Fibroblast of peridontal ligament (primary cell): Measurements from ENCODE around the gene SLAMF9.

Experiments
- DNase-seq: peaks from one replicate; pipeline ENCODE4 v3.0.0-alpha.2; 2010; ENCODE audit errors: extremely low read depth

Gene SLAMF9

DNA sequence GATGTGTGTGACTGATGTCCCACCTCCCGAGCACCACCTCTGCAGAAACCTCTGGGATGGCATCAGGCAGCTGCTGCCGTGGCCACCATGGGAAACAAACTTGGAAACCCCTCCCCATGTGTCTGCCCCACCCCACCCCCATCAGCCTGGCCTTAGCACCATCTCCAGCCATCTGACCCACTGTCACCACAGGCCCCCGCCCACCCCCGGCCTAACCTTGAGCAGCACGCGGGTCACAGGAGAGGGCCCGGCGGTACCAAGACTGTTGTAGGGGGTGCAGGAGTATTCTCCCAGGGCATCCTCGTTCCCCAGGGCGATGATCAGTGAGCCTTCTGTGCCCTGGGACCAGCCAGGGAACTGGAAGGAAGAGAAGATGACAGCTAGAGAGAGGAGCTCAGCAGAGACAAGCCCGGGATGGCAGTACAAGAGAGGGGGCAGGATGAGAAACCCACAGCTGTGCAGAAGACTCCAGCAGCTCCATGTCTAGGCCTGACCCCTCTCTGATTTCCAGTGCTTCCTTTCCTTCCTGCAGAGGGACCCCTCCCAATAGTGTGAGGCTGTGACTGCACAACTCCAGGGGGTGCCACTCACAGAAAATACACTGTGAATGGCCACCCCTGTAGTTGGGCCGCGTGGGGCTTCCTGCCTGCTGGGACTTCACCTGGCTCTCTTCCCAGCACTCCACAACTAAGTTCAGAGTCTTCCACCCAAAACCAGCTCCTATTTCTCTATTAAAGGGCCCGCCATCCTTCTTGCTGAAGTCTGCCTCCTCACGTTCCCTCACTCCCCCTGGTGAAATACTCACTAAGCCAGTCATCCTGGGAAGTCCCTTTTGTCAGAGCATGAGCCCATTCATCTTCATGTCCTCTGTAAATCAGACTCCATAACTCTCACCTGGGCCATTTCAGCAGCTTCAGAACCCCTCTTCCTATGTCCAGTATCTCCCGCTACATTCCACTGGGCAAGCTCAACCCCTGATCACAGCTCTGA lies 21.4 kb downstream of the SLAMF9 start:
- peak; percentile 27 for DNase-seq

DNA sequence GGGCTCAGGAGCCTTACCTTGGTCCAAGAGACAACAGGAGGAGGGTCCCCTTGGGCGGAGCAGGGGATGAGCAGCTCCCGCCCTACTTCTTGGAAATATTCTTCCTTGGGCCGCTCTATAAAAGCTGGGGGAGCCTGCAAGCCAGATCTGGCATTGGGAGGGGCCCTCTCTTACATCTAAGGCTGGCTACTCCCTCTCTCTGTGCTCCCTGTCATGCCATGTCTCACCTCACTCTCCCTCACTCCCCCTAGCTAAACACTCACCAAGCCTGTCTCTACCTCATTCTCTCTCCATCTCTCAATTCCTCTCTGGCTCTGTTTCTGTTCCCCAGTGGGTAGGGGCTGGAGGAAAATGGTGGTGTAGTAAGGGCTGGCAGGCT lies 22.3 kb downstream of the SLAMF9 start:
- no peak for DNase-seq

DNA sequence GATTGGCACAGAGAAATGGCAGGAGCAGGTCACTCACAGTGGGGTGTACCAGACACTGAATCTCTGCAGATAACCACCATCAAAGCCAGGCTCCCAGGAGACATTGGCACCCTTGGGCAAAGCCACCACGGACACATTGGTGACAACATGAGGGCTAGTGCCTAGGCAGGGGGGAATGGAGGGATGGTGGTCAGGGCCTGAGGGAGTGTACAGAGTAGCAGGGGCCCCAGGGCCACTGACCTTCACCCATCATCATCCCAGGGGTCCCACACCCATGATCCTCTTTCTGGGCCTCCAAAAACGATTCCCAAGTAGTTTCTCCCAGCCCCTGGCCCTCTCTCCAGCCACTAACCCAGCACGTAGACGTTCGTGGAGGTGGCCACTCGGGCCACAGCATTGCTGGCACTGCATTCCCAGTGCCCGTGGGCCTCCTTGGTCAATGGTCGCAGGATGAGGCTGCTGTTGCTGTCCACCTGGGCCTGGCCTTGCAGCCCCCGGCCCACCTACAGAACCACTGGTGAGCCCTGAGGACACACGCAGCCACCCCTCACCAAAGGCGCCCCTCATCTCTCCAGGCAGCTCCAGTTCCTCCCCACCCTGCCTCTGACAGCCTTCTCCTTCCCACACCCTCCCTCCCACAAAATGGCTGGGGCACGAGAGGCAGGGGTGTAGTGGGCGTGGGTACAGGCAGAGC lies 22.8 kb downstream of the SLAMF9 start:
- no peak for DNase-seq

DNA sequence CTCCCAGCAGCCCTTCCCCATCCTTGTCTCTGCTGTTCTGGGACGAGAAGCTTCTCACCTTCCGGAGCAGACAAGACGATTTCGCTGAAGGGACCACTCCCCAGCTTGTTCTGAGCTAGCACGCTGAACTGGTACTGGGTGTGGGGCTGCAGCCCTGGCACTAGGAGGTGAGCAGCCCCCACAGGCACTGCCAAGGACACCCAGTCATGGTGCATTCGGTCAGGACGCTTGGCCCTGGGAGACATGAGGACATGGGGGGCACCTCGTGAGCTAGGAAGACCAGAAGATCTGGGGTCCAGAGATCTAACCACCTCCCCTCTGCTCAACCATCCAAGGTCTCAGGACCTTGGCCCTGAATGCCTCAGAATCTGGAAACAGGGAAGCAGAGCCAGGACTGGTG lies 23.4 kb downstream of the SLAMF9 start:
- DNase-seq, result no peak

DNA sequence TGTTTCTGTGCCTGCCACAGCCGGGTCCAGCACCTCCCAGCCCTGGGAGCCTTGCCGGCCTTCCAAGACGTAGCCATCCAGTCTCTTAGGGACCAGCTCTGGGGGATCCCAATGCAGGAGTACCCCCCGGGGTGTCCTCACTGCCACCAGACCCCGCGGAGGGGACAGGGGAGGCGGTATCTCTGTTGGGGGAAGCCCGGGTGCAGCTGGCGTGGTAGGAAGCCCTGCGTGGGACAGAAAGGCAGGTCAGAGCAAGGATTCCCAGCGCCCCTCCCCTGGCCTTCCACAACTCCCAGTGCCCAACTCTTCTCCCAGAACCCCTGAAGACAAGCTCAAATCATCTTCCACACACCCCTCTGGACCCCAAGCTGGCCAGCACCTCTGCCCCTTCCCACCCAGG lies 23.8 kb downstream of the SLAMF9 start:
- no peak for DNase-seq

DNA sequence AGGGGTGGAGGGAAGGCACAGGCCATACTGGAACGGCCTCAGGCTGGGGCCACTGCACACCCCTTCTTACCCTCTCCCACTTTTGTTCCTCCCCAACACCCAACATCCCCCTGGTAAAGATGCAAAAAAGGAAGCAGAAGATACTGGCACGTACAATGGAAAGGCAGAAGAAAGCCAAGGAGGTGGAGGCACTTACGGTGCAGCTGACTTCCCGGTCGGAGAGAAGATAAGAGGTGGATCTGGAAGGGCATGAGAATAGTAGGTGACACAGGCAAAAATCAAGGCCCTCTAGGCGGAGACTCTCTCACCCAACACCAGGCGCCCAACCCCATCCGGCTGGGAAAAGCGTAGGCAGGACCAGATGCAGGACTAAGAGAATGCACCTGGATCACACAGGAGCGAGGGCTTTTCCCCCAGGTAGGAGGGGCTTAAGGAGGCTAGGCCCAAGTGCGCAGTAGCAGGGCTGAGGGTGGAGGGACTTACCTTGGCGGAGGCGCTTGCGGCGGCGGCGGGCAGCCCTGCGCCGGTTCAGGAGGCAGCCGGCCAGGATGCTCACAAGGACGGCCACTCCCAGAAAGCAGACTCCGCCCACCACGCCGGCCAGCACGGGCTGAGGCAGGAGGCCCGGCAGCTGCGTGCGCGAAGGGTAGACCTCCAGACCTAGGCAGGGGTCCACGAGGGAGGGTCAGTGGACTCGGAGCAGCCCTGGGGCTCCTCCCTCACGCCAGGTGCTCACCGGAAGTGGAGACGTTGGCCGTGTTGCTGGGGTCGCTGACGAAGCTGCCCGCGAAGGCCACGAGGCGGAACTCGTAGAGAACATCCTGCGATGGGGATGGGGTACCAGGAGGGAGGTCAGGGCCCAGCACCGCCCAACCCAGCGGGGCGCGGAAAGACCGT lies 24.6 kb downstream of the SLAMF9 start:
- no peak for DNase-seq

DNA sequence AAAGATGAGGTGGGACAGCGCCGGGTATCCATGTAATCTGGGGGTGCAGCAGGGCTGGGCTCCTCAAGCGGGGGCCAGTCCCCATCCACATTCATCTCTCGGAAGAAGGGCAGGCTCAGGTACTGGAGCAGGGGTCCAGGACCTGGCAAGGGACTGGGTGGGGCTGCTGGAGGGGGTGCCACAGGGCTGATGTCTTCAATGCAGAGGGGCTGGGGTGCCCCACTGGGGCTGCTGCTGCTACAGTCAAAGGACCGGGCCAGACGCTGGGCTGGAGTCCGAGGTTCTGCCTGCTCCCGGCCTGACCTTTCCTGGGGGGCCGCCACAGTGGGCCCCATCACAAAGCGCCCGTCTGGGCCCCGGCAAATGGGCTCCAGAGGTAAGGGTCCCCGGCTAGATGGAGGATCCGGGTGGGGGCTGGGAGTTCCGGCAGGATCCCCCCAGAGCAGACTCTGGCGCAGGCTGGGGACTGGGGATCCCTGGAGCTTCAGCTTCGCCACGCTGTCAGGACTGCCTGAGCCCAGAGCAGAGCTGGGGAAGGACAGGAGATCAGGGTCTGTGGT lies 25.5 kb downstream of the SLAMF9 start:
- DNase-seq, result no peak

DNA sequence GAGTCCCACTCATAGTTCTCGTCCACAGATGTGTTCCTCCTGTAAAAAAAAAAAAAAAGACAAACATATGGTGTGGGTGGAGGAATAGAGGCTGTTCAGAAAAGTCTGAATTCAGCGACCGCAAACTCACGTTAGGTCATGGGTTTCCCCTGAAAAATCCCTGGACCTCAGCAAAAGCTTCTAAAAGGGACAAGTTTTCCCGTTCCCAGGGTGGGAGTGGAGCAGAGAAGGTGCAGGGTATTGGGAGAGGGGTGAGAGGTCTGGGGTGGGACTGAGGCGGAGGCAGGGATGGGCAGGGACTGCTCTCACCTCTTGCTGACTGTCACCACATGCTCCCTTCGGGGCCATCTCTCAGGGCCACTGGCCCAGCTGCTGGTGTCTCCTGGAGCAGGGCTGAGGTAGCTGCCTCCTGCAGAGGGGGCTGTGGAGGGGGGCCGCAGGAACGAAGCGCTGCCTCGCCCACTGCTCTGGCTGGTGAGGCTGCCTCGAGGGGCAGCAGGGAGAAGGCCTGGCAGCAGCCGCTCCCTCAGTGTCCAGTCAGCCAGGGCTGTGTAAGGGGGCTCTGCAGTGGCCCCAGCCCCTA lies 26.1 kb downstream of the SLAMF9 start:
- DNase-seq, result no peak

DNA sequence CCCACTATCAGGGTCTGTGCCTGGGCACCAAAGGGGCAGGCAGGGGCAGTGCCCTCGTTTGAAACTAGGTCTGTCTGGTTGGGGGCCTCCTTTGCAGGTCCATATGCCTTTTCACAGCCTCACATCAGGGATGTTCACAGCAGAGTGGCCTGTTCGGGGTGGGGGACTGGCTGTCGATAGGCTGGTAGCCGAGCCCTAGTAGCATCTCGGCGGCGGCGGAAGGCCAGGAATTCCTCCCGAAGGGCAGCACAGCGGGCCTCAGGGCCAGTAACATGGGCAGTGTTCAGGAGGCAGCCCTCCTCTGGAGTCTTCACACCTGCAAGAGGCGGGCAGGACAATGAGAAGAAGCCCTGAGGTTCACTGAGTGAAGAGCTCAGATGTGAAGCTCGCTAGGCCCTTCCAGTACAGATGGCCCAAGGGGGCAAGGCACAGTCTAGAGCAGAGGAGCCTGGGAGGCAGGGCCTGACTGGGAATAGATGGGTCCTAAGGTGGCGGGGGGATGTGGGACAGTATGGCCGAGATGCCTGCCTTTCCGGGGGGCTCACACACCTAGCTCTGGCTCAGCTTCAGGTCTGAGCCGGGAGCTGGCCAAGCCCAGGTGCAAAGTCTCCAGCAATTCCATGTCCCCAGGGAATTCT lies 26.7 kb downstream of the SLAMF9 start:
- DNase-seq, result no peak

DNA sequence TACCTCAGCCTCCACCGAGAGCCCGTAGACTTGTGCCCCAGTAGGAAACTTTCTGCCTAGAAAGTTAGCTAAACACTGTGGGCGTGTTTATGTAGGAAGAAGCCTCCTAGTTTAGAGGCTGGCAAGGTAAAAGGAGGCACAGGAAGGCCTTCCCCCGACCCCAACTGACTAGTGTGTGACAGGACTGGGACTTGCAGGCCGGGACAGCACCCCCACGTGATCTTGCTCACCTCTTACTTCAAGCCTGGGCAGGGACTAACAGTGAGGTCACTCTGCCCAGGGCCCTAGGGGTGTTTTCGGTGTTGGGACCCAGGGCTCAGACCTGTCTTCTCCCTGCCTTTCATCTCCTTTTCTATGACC lies 28.3 kb downstream of the SLAMF9 start:
- no peak for DNase-seq

DNA sequence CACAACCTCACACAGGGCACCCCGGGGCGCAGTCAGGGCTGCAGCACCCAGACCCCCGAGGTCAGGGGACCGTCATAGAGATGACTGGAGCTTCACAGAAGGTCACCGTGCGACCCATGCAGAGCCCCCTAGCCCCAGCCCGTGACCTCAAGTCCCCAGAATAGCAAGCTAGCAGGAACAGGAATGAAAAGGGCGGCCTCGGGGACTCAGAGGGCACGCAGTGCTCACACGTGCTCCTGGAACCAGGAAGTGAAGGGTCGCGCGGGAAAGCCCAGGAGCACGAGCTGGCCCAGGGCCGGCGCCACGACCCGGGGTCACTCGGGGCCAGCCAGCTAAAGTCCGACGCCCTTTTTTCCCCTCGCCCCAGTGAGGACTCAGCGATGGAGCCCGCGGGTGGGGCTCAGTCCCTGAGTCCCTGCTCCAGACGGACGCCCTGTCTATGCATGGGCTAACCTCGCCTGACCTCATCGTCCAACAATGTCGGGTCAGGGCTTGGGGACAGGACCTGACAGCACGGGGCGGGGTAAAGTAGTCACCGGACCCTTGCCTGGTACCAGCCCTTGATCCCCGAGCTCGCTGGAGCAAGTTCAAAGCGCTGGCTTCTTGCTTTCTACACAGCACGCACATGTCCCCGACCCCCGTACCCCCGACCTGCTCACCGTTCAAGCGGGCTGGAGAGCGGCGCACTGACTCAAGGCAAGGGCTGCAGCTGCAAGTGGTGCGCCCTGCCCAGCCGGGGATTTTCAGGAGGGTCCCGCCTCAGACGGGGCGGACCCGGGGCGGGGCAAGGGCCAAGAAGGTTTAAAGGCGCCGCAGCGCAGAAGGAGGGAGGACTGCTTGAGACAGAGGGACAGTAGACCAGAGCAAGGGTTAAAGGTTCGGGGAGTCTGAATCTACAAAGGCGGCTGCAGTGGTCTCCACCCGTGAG lies 29.0 kb downstream of the SLAMF9 start, which contains the start of gene TAGLN2:
TAGLN2 (minus strand) TSS at position 717 of the 928 bp plus-strand sequence. CDS start 4,998 bp downstream, outside the sequence.
- peak; percentile 86 for DNase-seq

DNA sequence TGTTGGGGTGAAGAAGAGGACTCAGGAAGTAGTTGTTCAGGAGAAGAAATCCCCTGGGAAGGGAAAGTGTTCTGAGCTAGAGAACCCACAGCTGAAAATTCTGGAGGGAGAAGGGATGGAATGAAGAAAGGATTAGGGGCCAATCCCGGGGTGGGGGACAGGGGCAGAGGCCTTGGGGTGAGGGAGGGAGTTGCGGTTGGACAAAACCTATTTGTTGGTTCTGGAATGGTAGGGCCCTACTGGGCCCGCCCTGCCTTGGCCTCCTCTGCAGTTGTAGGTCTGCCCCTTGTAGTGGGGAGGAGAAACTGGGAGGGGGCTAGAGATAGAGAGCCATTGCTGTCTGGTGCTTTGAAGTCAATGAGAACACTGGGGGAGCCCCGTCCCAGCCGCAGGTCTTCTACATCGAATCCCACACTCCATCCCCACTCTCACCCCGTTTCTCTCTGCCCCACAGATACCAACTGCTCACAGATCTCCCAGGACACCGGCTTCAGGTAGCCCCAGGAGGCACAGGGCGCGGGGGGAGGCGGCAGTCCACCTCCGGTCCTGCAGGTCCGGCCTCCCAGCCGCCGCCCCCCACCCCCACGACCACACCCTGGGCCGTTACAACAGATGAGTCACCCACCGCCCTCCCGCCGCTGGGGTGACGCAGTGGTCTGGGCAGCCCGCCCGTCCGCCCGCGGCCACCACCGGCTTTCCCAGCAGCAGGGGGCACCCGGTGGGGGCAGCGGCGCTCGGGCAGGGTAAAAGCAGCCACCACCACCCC lies 29.8 kb downstream of the SLAMF9 start:
- peak; percentile 83 for DNase-seq

DNA sequence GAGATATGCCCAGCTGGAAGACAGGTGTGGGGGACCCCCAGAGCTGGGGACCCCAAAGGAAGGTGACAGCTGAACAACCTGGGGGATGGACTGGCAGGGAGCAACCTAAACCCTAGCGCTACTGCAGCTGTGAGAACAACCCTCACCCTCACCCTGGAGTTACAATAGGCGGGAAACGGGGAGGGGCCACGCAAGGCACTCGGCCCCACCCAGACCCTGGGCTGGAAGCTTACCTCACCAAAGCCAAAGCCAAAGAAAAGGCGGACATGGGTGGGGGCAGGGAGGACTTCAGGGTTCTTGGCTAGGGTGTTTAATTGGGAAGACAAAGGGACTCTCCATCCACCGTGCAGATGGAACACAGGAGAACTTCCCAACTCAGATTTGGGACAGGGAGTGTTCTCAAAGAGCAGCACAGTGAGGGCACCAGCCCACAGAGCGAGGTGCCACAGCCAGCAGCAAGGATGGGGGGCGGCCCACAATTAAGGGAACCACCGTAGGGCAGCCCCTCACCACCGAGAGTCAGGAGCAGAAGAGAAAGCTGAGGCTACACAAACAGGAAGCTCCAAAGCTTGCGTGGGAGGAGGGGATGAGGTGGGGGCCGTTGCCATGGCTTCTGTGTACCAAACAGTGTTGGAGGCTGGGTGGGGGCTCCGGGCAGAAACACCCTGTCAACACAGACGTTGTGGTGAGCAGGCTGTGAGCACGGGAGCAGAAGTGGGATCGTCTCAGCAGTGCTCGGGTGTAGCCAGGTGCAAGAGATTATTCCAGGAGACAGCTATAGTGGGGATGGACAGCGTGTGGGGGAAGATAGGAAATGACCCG lies 30.6 kb downstream of the SLAMF9 start:
- peak; percentile 68 for DNase-seq

DNA sequence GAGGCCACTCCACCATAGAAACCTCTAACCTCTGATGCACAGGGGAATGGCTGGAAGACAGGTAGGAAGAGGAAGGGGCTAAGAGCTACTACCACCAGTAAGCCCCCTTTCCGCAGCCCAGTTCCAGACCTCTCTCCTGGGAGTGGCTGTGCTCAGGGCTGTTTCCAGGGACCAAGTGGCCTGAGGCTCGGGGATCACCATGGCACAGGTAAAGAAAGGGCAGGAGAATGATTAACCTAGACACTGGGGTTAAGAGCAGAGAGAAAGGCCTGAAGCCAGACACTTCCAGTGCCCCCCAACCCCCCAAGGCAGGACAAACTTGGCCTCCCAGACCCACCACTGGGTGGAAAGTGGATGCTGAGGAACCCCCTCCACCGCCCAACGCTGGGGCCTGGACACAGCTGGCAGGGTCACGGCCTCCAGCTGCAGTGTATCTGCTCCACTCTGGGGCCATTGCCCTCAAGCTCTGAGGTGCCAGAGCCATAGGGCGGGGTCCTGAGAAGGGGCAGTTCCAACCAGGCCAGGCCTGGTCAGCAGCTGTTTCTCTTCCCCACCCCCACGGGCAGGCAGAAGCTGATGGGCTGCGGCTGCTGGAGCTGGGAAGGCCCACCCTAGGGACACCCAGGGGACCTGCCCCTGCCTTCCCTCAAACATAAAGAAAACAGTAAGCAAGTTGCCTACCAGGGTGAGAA lies 31.4 kb downstream of the SLAMF9 start:
- no peak for DNase-seq

DNA sequence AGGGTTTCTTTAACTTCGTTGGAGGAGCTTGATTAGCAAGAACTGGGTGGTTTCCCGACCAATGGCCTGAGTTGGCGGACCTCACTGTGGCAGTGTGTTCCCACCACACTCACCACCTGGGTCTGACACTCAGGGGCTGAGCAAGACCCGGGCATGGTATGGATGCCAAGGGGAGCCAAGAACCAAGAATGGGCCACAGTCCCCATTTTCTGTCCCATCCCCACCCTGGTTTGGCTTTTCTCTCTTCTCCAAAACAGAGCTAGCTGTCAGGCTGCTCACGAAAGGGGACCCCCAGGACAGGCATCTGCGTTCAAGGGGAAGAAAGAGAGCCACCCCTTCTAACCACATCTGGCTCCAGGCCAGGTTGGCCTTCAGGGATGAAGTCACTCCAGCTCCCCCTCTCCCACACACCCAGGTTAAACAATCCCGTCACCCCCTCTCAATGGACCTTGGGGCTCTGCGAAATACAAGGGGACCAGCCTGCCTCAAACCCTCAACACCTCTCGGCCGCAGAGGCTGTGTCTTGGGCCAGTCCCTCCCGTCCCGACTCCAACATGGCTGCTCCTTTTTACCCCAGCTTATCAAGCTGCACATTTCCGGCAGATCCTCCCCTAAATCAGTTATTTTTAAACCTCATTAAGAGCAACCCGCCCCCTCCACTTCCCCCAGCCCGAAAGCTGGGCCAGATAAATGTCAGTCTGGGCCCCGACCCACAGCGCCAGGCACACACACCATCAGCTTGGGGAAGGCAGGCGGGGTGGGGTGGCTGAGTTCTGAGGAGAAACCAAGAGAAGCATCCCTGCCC lies 32.1 kb downstream of the SLAMF9 start:
- no peak for DNase-seq

DNA sequence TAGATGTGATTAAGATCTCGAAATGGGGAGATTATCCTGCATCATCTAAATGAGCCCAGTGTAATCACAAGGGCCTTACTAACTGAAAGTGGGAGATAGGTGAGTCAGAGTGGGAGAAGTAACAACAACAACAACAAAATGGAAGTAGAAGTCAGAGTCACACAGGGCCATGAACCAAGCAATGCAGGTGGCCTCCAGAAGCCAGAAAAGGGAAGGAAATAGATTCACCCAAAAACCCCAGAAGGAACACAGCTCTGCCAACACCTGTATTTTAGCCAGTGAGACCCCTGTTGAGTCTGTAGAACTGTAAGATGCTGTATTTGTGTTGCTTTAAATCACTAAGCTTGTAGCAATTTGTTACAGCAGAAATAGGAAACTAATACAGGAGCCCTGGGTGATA lies 32.8 kb downstream of the SLAMF9 start:
- DNase-seq, result no peak

DNA sequence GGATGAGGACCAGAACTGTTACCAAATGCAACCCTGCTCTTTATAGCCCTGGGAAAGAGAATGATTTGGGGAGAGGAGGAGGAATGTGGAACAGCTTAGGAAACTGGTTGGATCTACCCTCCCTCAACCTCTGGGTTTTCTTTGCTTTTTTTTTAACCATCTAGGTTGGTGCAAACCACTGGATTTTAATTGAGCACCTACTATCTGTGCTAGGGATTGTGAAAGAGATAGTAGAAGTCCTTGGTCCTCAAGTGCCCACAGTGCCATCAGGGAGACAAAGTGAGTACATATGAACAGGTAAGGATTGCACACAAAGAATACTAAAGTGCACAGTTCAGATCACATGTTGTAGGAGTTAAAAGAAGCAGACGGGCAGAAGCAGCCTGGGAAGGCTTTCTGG lies 33.4 kb downstream of the SLAMF9 start:
- DNase-seq, result no peak
